GM15510 (cell line): ENCODE results near the gene MMS22L.

ENCODE experiments used
- POLR2A ChIP-seq: IDR thresholded peaks from 3 replicates; pipeline ENCODE4 v1.6.1; 2011; ENCODE audit warnings: borderline replicate concordance; ENCODE audit not compliant: insufficient read length; ENCODE audit errors: extremely low read depth

Gene MMS22L

GRCh38 chr6:97288188-97288587 is 5.2 kb upstream of the MMS22L start:
- no peak for TF ChIP-seq POLR2A

GRCh38 chr6:97282238-97282725 is 734 bp downstream of the MMS22L start:
- no peak for TF ChIP-seq POLR2A

- TF ChIP-seq POLR2A = no peak
These were observed 2.2 kb downstream of the MMS22L start for GRCh38 chr6:97280766-97281165.

- no peak for TF ChIP-seq POLR2A
These were observed 7.2 kb downstream of the MMS22L start for GRCh38 chr6:97275804-97276203.

- no peak for TF ChIP-seq POLR2A
These were observed 13.2 kb downstream of the MMS22L start for GRCh38 chr6:97269821-97270220.

- no peak for TF ChIP-seq POLR2A
These were observed 20.3 kb downstream of the MMS22L start for GRCh38 chr6:97262676-97263075.

- TF ChIP-seq POLR2A = no peak
These were observed 36.2 kb downstream of the MMS22L start for GRCh38 chr6:97246842-97247241.

GRCh38 chr6:97240222-97240621 is 42.8 kb downstream of the MMS22L start:
- no peak for TF ChIP-seq POLR2A

- TF ChIP-seq POLR2A = no peak
These were observed 51.1 kb downstream of the MMS22L start for GRCh38 chr6:97231911-97232310.

GRCh38 chr6:97222903-97223302 is 60.1 kb downstream of the MMS22L start:
- TF ChIP-seq POLR2A = no peak

GRCh38 chr6:97218912-97219311 is 64.1 kb downstream of the MMS22L start:
- TF ChIP-seq POLR2A = no peak

- TF ChIP-seq POLR2A = no peak
These were observed 67.8 kb downstream of the MMS22L start for GRCh38 chr6:97215157-97215769.

- TF ChIP-seq POLR2A = no peak
These were observed 68.3 kb downstream of the MMS22L start for GRCh38 chr6:97214671-97215070.

- TF ChIP-seq POLR2A = no peak
These were observed 75.6 kb downstream of the MMS22L start for GRCh38 chr6:97207383-97207782.

GRCh38 chr6:97205966-97206365 is 77.0 kb downstream of the MMS22L start:
- no peak for TF ChIP-seq POLR2A

GRCh38 chr6:97203343-97203742 is 79.7 kb downstream of the MMS22L start:
- no peak for TF ChIP-seq POLR2A
